HUES6 (cell line): Measurements from ENCODE around the gene PIM3.

Experiments used
- H3K27ac ChIP-seq: 2 replicates; pipeline ENCODE4 v1.7.0; 2013; ENCODE audit warnings: low read depth, mild to moderate bottlenecking, low read length, inconsistent platforms
- H3K27me3 ChIP-seq: 2 replicates; pipeline ENCODE4 v1.6.1; 2013; ENCODE audit warnings: low read length; ENCODE audit not compliant: control insufficient read depth, insufficient read depth
- H3K36me3 ChIP-seq: 2 replicates; pipeline ENCODE4 v1.6.1; 2013; ENCODE audit warnings: low read length; ENCODE audit not compliant: control insufficient read depth, insufficient read depth
- H3K4me1 ChIP-seq: 2 replicates; pipeline ENCODE4 v1.6.1; 2013; ENCODE audit warnings: low read length; ENCODE audit not compliant: control insufficient read depth, insufficient read depth
- H3K4me3 ChIP-seq: 2 replicates; pipeline ENCODE4 v1.5.1; 2013; ENCODE audit warnings: low read depth, low read length
- H3K9ac ChIP-seq: one replicate; pipeline ENCODE4 v1.6.1; 2013; ENCODE audit warnings: mild to moderate bottlenecking, low read length
- H3K9me3 ChIP-seq: 2 replicates; pipeline ENCODE4 v1.6.1; 2013; ENCODE audit warnings: low read depth, low read length; ENCODE audit not compliant: control insufficient read depth, insufficient read depth

Gene PIM3

DNA sequence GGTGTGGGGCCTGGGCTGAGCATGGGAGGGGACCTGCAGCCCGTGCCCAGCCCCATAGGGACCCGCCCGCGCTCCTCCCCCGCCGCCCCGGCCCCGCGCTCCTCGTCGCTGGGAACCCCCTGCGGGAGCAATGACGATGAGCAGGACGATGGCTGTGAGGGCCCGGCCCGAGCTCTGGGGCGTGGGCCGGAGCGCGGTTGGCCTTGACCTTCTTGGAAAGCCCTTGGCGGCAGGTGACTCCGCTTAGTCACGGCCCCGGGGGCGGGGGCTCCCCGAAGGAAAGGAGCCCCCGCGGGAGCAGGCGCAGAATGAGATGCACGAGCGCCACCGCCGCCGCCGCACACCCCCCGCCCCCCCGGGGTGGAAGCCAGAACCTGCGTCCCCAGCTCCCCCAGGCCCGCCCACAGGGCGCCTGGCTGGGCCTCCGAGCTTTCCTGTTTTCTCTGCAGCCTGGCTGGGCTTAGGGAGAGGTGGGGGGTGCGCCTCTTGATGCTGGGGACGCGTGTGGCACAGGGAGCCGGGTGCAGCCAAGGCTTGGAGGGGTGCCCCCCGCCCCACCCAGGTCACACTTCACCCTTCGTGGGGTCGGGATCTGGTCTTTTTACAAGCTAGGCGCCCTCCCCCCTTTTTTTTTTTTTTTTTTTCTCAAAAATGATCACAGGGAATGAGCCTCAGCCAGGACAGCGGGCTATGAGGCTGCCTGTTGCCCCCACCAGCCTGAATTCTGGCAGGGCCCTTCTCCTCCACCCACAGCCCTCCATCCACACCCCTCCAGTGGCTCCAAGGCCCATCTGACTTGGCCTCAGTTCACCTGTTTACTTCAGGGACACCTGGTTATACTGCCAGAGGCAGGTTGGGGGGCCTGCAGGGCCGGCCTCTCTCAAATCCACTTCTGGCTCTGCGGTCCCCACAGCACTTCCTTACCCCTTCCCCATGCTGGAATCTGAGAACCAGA is 24.3 kb upstream of the PIM3 start:
- H3K27me3 ChIP-seq = no peaks in the 10 kb centered on the region; the same call in 1 of the 2 replicates
- peak overlapping the region; percentile 51 for H3K4me3 ChIP-seq
- peaks cover 28% of the 10 kb centered on the region for H3K4me1 ChIP-seq
- no peak overlapping the region for H3K9ac ChIP-seq
- H3K27ac ChIP-seq = peak overlapping the region; percentile 65; the same call in 1 of the 2 replicates
- H3K9me3 ChIP-seq = no peaks in the 10 kb centered on the region; the same call in 1 of the 2 replicates
- no peaks in the 10 kb centered on the region for H3K36me3 ChIP-seq

DNA sequence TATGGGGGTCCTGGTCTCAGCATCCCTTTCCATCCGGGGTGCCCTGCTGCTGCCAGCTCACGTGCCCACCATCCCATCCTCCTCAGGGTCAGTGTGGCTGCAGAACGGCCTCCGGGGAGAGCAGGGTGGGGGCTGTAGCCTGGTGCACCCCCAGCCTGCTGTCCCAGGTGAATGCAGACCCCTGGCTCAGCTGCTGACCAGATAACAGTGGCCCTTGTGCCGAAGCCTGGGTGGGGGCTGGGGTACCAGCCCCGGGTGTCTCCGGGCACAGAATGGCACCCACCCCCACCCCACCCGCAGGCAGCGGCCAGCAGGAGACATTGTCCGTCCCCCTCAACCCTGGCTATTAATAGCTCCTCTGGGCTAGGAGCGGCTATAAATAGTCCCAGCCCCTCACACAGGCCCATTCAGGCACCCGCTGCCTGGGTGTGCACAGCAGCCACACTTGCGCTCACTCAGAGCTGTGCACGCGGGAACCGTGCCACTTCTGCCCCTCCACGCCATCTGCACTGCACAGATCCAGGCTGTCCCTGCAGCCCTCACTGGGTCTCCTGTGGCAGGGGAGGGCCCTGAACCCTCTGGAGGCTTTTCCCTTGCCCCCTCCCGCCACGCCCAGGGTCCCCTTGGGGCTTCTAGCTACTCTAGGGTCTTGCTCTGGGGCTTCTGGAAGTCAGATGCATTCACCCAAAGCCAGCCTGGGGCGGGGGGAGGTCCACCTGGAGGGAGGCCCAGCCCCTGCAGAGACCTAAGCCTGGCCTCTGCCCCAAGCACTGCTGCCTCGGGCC is 23.4 kb upstream of the PIM3 start:
- peaks cover 28% of the 10 kb centered on the region for H3K4me1 ChIP-seq
- no peak overlapping the region for H3K9ac ChIP-seq
- H3K36me3 ChIP-seq = no peaks in the 10 kb centered on the region
- H3K9me3 ChIP-seq = no peaks in the 10 kb centered on the region; the same call in 1 of the 2 replicates
- no peak overlapping the region for H3K4me3 ChIP-seq
- H3K27me3 ChIP-seq = no peaks in the 10 kb centered on the region; the same call in 1 of the 2 replicates
- H3K27ac ChIP-seq = no peak overlapping the region

DNA sequence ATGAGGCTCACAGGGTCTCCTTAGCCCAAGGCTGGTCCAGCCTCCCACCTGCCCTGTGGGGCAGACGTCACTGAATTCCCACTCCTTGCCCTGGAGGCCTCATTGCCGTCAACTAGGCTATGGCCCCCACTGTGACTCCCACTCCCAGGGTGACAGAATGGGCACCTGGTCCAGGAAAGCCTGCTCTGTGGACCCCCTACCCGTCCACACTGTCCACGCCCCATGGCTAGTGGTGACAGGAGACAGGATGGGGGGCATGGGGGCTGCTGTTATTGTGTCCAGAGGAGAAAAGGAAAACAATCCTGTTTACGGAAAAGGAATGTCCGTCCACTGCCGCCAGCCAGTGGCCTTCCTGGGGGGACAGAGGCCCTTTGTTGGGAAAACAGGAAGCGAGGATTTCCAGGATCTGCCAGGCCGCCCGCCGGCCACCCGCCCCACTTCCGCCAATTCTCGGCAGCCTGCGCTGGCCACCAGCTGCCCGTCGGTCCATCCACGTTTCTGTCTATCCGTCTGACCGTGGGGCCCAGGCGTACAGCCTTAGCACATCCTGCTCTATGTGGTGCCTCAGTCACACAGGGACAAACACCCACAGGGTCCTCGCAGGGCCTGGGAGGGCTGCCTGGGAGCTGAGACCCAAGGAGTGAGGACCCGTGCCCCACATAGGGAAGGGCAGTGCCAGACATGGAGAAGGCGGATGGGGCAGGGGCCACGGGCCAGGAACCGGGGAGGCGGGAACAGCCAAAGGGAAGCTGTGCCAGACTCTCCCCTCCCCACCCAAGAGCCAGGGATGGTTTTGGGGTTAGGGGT is 22.6 kb upstream of the PIM3 start:
- Histone ChIP-seq H3K27ac (no peak overlapping the region), H3K36me3 (no peaks in the 10 kb centered on the region), H3K9ac (no peak overlapping the region), H3K4me1 (peaks cover 28% of the 10 kb centered on the region), H3K4me3 (no peak overlapping the region), H3K9me3 (no peaks in the 10 kb centered on the region; the same call in 1 of the 2 replicates), H3K27me3 (no peaks in the 10 kb centered on the region; the same call in 1 of the 2 replicates)

DNA sequence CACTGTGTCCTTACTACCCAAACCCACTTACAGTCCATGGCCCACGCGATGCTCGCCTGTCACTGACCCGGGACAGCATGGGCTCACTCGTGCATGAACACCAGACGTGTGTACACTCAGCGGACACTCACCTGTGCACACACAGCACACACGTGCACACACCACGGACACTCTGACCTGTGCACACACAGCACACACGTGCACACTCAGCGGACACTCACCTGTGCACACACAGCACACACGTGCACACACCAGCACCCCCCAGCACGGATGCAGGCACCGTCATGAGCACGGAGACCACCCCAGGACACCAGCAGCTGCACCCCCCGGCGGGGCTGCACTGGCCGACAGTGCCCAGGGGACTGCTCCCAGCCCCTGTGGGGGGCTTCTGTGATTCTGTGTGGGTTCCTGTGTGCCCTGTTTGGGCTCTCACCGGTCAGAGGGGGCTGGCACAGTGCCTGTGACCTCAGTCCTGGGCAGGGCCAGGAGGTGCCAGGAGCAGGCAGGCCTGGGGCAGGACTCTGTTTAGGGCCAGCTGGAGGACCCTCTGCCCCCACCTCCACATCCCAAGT is 21.9 kb upstream of the PIM3 start:
- H3K4me3 ChIP-seq = no peak overlapping the region
- no peaks in the 10 kb centered on the region; the same call in 1 of the 2 replicates for H3K9me3 ChIP-seq
- no peaks in the 10 kb centered on the region; the same call in 1 of the 2 replicates for H3K27me3 ChIP-seq
- H3K4me1 ChIP-seq = peaks cover 28% of the 10 kb centered on the region
- H3K36me3 ChIP-seq = no peaks in the 10 kb centered on the region
- no peak overlapping the region for H3K27ac ChIP-seq
- H3K9ac ChIP-seq = no peak overlapping the region

DNA sequence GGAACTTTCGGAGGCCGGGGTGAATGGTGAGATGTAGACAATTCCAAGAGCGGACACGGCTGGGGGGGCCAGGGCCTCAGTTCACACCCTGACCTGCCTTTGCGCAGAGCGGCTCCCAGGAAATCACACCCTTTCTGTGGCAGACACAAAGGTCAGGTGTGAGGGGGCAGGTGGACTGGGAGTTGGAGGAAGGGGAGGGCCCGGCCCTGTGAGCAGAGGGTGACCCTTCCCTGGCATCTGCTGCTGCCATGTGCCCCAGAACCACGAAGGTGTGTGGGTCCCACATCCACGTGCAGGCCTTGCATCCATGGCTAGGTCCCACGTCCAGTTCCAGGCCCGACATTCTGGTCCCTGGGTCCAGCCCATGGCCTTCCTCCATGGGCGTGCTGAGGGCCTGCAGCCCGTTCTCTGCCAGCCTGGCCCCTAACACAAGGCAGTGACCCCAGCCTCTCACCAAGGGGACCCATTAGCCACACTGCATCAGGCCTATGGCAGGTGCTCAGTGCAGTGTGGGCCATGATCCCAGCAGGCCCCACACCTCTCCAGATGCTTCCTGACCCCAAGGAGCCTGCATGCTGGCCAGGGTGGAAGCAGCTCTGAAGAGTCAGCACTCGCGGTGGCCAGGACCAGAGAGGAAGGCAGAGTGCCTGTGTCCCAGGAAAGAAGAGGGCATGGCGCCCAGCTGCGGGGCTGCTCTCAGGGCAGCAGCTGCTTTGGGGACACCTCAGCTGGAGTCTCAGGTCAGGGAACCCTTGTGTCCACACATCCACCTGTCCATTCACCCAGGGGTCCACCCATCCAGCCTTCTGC is 18.9 kb upstream of the PIM3 start:
- Histone ChIP-seq H3K9me3 (no peaks in the 10 kb centered on the region; the same call in 1 of the 2 replicates), H3K4me3 (no peak overlapping the region), H3K36me3 (no peaks in the 10 kb centered on the region), H3K27me3 (no peaks in the 10 kb centered on the region), H3K9ac (no peak overlapping the region), H3K4me1 (peaks cover 24% of the 10 kb centered on the region), H3K27ac (no peak overlapping the region)

DNA sequence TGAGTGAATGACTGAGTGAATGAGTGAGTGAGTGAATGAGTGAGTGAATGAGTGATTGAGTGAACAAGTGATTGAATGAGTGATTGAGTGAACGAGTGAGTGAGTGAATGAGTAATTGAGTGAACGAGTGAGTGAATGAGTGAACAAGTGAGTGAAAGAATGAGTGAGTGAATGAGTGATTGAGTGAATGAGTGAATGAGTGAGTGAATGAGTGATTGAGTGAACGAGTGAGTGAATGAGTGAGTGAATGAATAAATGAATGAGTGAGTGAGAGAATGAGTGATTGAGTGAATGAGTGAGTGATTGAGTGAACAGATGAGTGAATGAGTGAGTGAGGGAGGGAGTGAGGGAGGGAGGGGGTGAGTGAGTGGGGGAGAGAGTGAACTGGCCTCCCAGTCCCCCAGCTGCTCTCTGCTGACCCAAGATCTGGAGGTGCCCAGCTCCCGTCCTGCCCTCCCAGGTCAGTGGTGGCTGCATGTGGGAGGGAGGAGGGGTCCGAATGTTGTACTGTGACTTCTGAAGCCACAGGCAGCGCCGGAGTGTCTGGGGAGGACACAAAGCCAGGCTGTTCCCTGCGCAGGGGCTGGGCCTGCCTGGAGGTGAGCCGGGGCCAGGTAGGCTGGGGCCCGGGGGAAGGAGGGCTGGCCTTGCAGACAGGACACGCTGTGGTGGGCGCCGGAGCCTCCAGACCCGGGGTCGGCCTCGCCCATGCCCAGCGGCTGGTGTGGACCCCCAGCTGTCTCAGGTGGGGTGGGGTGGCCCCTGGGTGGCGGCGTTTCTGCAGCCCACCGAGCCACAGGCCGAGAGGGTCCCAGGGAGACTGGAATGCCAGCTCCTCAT is 17.8 kb upstream of the PIM3 start:
- Histone ChIP-seq H3K4me1 (peaks cover 24% of the 10 kb centered on the region), H3K4me3 (no peak overlapping the region), H3K27ac (no peak overlapping the region), H3K27me3 (no peaks in the 10 kb centered on the region), H3K9ac (no peak overlapping the region), H3K36me3 (no peaks in the 10 kb centered on the region), H3K9me3 (no peaks in the 10 kb centered on the region; the same call in 1 of the 2 replicates)

DNA sequence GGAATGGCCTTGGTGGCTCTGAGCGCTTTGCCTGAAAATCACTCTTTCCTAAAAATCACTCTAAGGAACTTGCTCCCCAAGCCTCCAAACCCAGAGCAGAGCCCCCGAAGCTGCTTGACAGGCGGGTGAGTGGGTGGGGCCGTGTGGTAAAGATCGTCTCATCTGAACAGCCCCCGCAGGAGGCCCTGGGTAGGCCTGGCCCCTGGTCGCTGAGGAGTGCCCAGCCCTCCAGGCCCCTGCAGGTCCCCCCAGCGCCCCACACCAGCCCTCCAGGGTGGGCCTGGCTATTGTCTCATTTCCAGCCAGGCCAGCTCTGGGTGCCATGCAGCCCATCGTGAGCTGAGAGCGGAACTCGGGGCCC is 17.2 kb upstream of the PIM3 start:
- peaks cover 28% of the 10 kb centered on the region for H3K4me1 ChIP-seq
- H3K36me3 ChIP-seq = no peaks in the 10 kb centered on the region
- no peak overlapping the region for H3K9ac ChIP-seq
- H3K27me3 ChIP-seq = no peaks in the 10 kb centered on the region
- no peak overlapping the region for H3K4me3 ChIP-seq
- no peak overlapping the region for H3K27ac ChIP-seq
- H3K9me3 ChIP-seq = no peaks in the 10 kb centered on the region; the same call in 1 of the 2 replicates

DNA sequence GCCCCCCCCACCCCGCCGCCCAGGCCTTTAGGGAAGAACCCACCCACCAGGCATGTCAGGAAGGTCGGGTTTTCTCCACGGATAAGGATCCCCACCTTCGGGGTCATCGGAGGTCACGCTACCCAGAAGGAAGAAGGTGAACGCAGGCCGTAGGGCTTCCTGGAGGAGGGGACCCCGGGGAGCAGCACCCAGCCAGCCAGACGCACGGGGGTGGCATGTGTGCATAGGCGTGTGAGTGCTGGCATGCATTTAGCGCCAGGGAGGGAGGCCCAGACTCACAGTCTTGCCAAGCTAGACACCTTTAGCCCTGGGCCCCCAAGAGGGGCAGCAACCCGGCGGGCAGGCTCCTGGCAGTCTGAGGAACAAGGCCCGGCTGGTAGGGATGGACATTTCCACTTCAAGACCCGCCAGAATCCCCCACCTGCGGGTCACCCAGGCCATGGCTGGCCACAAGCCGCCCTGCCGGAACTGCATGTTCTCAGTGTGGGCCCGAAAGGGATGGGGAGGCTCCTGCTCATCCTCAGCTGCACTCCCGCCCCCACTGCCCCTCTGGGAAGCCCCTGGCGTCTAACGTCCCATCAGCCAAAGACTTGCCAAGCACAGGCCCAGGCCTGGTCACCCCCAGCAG is 16.7 kb upstream of the PIM3 start:
- H3K9me3 ChIP-seq = no peaks in the 10 kb centered on the region; the same call in 1 of the 2 replicates
- H3K4me1 ChIP-seq = peaks cover 30% of the 10 kb centered on the region
- no peak overlapping the region for H3K4me3 ChIP-seq
- no peaks in the 10 kb centered on the region for H3K36me3 ChIP-seq
- H3K27me3 ChIP-seq = no peaks in the 10 kb centered on the region
- H3K9ac ChIP-seq = no peak overlapping the region
- H3K27ac ChIP-seq = no peak overlapping the region

DNA sequence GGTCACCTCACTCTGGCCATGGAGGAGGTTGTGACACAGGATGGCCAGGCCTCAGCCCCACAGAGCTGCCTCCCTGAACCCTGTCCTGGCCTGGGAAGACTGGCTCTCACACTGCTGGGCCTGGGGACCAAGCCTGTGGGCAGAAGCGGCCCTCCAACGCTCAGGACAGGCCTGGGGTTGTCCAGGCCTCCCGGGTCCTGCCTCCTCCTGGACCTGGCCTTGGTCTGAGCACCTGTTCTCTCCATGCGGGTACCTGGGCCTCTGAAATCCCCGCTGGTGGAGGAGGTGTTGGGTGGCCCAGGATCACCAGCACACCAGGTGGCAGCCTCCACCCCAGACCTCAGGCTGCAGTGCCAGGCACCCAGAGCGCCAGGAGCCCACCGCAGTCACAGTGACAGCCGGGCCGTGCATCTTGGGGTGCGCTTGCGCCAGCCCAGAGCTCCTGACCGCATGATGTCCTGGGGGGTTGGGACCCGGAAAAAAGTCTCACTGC is 16.1 kb upstream of the PIM3 start:
- H3K27ac ChIP-seq = no peak overlapping the region
- H3K4me3 ChIP-seq = no peak overlapping the region
- no peak overlapping the region for H3K9ac ChIP-seq
- H3K4me1 ChIP-seq = peaks cover 34% of the 10 kb centered on the region
- no peaks in the 10 kb centered on the region; the same call in 1 of the 2 replicates for H3K9me3 ChIP-seq
- no peaks in the 10 kb centered on the region for H3K36me3 ChIP-seq
- H3K27me3 ChIP-seq = no peaks in the 10 kb centered on the region
